Left ventricle myocardium superior (tissue), 1 donor: ENCODE measurements around the gene SYT7. TPM values are rescaled to one million over a fixed set of nuclear protein-coding genes. Genes with fewer than 3 reads are reported as not detected.

Experiments used
- ATAC-seq: fragments of 200-7000 bp; cut with Tn5 transposase; one replicate; pipeline ENCODE4 v1.9.1; 2020; ENCODE audit warnings: mild to moderate bottlenecking, moderate library complexity
- DNase-seq: peaks from one replicate; pipeline ENCODE4 v3.0.0-alpha.2; 2020
- intact Hi-C: fragments of 100-400 bp; cut with micrococcal nuclease; formaldehyde crosslinking; loops from one replicate; pipeline ENCODE4 v1.11.0; 2022
- total RNA-seq: library from RNA; stranded (reverse); fragmentation: NEBNext Ultra II Directional; extraction: Animal tissue kit (Norgen Biotek cat#: 25700); gene quantifications from one replicate; pipeline ENCODE4 v1.2.1, GENCODE V29; 2021
- donor health status: DM: no; HTN: yes; CAD: no; lungs with severe emphysema.

Gene SYT7
- total RNA-seq, 1 donor from 2014 or later = 32.5 TPM

GRCh38 chr11:61544466-61544865 lies 36.4 kb downstream of the SYT7 start:
- ATAC-seq = no peak
- intact Hi-C loops = loop anchor here (10.0 kb wide), 1 partner anchor 1050 kb away; the partner anchor contains the start of gene MS4A12
- DNase-seq = no peak

DNA sequence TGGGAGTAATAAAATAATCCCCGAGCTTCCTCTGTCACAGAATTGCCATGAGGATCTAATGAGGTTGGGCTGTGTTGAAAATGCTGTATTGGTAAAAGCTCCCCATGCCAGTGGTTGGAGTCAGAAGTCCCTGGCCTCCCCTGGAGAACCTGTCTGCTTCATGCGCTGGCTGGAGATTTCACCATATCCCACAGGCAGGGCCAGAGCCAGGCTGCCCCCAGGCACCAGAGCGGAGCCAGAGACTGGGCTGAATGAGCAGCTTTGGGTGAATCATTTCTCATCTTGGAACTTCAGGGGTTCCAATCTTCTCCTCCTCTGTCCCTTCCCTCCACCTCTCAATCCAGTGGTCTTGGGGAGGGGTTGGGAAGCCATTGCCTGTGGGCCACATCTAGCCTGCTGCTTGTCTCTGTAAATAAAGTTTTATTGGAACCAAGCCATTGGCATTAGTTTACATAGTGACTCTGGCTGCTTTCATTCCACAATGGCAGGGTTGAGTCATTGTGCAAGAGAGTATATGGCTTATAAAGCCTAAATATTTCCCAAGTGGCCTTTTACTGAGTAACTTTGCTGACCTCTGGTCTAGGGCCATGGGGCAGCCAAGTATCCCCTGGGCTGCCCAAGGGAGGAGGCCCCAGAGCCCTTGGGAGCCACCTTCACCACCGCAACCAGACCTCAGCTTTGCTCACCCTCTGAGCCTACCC lies 37.1 kb downstream of the SYT7 start:
- intact Hi-C loops = loop anchor here (10.0 kb wide), 1 partner anchor 1049 kb away; the partner anchor contains the start of gene MS4A12
- DNase-seq (no peak), ATAC-seq (no peak)

DNA sequence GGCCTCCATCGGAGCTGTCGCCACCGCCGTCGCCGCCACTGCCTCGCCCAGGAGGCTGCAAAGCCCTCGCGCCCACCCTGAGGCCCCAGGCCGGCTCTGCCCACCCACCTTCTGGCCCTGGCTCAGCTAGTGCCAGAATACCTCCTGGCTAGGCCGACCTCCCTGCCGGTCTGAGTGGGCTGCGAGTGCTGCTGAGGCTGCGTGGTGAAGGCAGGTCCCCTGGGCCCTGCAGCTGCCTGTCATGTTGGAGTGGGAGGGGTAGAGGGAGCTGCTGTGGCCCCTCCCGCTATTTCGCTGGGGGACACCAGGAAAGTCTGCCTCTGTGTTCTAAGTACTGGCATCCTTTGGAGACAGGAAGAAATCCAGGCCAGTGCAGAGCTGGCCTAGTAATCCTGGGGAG lies 38.2 kb downstream of the SYT7 start:
- DNase-seq = no peak
- no peak for ATAC-seq
- intact Hi-C loops = loop anchor here (10.0 kb wide), 1 partner anchor 1048 kb away; the partner anchor contains the start of gene MS4A12

DNA sequence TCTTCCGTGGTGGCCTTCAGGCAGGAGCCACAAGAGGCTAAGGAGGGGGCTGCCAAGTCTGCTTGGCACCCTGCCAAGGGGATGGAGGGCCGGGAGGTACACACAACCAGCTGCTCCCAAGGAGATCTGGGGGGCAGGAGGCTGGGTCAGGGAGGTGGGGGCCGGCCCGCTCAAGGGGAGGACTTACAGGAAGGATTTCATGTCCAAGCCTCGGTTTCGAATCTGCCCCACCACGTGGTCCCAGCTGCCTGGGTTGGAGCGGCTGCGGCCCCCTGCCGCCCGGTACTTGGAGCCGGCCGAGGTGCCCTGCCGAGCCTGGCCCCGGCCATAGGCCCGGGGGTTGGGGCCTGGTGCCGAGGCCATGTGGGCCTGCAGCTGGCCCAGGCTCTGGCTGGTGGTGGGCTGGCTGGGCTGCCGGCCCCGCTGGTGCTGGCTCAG lies 38.8 kb downstream of the SYT7 start:
- DNase-seq (no peak), ATAC-seq (no peak)
- intact Hi-C loops = loop anchor here (10.0 kb wide), 1 partner anchor 1047 kb away; the partner anchor contains the start of gene MS4A12

- intact Hi-C loops = loop anchor here (10.0 kb wide), 1 partner anchor 1047 kb away; the partner anchor contains the start of gene MS4A12
- ATAC-seq = peak; percentile 8
Observed at GRCh38 chr11:61541598-61541997, 39.3 kb downstream of the SYT7 start.

DNA sequence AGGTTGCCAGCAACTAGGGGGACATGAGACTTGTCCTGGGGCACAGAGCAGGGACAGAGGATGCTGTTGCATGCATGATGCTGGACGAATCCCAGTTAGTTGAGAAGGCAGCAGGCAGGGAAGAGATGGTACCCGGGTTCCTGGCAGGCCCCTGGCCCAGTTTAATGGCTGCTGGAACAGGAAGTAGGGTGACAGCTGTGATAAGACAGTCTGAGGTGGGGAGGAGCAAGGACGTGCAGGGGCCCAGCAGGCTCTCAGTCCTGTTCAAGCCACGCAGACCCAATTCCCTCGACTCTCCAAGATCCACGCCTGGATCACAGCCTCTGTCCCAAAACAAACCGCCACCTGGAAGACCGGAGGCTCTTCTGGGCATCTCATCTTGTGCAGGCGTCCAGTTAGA lies 40.3 kb downstream of the SYT7 start:
- intact Hi-C loops = loop anchor here (10.0 kb wide), 1 partner anchor 1046 kb away; the partner anchor contains the start of gene MS4A12
- no peak for ATAC-seq
- no peak for DNase-seq

More at GRCh38 chr11:61541598-61541997, 39.3 kb downstream of the SYT7 start:
- DNase-seq = no peak

- ATAC-seq (no peak), DNase-seq (no peak)
- intact Hi-C loops = loop anchor here (10.0 kb wide), 1 partner anchor 1045 kb away; the partner anchor contains the start of gene MS4A12
Observed at GRCh38 chr11:61539831-61540357, 41.0 kb downstream of the SYT7 start.

DNA sequence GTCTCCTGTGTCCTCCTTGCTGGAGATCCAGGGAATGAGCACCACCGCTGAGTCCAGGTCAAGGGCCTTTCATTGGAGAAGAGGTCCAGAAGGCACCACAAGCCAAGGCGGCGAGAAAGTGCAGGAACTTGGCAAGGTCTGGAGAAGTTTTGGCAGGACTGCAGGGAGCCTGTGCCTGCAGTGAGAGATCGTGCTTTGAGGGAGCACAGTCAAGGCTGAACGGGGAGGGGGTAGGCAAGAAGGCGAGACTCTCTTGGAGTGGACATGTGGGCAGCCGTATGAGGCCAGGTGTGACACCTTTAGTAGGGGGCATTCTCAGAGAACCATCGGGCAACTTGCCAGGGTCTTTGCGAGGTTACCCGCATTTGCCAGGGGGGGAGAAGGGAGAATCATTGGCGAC lies 41.9 kb downstream of the SYT7 start:
- intact Hi-C loops = no loop called here
- DNase-seq (peak; percentile 57), ATAC-seq (peak; percentile 49)

DNA sequence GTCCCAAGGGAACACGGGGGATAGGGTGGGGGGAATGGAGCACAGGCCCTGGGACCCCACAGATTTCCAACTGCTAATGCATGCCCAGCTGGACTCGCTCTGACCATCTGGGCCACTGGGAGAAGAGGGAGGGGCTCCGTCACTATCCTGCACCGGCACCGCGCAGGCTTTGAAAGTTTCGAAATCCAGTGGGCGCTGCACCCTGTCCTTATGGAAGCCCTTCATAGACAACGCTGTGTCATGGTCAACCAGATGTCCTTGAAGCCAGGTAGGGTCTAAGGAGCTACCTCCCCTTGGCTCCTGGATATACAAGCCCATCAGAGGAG lies 42.3 kb downstream of the SYT7 start:
- intact Hi-C loops = no loop called here
- ATAC-seq = no peak
- no peak for DNase-seq

DNA sequence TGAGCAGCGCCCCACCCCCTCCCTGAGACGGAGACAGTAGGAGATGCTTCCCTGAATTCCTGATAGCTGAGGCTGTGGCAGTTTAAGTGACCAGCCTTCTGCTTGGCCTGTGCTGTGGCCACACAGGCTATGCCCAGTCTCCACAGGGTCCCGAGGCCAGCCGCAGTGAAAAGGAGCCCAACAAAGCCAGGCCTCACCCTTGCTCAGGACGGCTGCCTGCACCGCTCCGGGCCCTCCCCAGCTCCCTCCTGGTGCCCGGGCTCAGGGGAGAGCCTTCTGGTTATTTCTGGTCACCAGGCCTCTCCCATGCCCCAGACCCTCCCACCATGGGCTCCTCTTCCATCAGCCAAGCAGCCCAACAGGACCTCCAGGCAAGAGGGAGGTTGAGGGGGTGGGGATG lies 43.5 kb downstream of the SYT7 start:
- intact Hi-C loops = no loop called here
- DNase-seq (no peak), ATAC-seq (no peak)

- intact Hi-C loops = no loop called here
- ATAC-seq = no peak
Observed at GRCh38 chr11:61536676-61537270, 44.1 kb downstream of the SYT7 start.

GRCh38 chr11:61535998-61536675 lies 44.7 kb downstream of the SYT7 start:
- ATAC-seq = no peak
- intact Hi-C loops = no loop called here

More at GRCh38 chr11:61536676-61537270, 44.1 kb downstream of the SYT7 start:
- no peak for DNase-seq

DNA sequence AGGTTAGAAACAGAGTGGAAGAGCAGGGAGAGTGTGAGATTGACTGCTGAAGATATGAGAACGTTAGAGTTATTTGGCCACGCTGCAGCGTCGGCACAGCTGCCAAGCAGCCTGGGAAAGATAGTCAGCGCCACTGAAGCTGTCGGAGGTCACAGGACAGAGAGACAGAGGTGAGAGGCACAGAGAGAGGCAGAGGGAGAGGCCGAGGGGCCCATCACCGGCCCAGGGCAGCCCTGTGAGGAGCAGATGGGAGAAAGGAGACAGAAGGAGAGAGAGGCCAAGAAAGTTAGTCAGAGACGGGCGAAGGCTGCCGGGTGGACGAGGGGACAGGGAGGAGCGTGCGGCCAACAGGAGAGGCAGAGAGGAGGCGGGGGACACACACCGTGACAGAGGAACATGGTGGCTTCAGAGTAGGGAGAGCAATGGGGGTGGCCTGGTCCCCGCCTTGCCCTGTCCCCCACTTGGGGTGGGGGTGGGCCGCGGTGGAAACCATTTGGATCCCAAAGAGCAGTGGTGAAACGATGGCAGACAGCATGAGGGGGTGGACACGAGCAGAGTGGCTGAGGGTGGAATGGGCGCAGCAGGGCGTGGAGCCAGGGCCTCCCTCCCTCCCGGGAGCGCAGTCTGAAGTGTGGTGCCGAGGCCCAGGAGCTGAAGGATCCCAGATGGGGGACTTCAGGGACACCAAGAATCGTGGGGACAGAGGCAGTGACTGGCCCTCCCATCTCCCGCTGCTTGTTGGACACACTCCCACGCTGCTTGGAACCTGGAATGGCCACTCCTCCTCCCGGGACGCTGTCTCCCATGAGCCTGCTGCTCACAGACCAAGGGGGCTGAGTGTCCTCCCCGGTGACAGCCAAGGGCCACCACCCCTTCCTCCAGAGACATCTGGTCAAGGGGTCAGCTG lies 45.7 kb downstream of the SYT7 start:
- ATAC-seq = peak; percentile 74
- intact Hi-C loops = no loop called here
- peak; percentile 71 for DNase-seq

More at GRCh38 chr11:61535998-61536675, 44.7 kb downstream of the SYT7 start:
- no peak for DNase-seq

- ATAC-seq (no peak), DNase-seq (no peak)
- intact Hi-C loops = no loop called here
Observed at GRCh38 chr11:61534025-61534932, 46.6 kb downstream of the SYT7 start.

DNA sequence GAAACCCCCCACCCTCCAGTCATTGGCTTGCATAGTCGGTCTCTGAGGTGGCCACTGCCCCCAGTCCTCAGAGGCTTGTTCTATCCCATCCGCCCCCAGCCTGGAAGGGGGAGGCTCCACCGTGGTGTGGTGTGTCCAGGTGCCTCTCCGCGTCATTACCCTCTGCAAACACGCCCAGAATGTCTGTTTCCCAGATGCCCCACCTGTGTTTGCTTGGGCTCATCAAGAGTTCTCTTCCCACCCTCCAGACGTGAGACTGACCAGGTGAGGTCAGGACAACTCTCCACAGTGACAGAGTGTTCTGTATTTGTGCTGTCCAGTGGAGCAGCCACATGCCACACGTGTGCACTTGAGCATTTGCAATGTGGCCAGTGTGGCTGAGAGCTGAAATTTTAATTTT lies 47.5 kb downstream of the SYT7 start:
- intact Hi-C loops = no loop called here
- DNase-seq (no peak), ATAC-seq (no peak)

DNA sequence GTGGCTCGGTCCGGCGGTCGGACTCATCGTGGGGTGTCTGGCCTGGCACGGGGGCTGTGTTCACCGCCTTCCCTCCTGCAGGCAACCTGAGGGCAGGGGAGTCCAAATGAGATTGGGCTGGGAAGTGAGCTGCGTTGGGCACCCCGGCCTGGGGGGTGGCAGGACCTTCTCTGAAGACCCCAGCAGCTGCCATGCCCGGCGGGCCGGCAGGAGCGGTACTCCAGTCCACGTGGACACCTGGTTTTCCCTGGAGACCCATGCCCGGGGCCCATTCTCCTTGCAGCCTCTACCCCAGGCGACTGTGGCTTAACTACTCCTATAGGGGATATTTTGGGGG lies 47.9 kb downstream of the SYT7 start:
- intact Hi-C loops = no loop called here
- DNase-seq (no peak), ATAC-seq (no peak)

- intact Hi-C loops = no loop called here
- DNase-seq = peak; percentile 48
- ATAC-seq = no peak
Observed at GRCh38 chr11:61532134-61533038, 48.5 kb downstream of the SYT7 start.
